T-helper 1 cell treated with Interleukin-12 subunit alpha and Interleukin-12 subunit beta and Interleukin-4 antibody, amounts not matched to agents 30 μg/mL and 1 μg/mL, for 36 hours (primary cell): Measurements from ENCODE around the gene BRME1.
"Not testable (repeated sequence)": the region's sequence is repeated elsewhere in the genome, so short reads cannot be mapped to it uniquely, and the experiment has no call there.

Source experiments
- H3K27ac Mint-ChIP-seq: one replicate; pipeline ENCODE4 v1.8.0; 2021; ENCODE audit warnings: mild to moderate bottlenecking, mixed read lengths
- H3K27me3 Mint-ChIP-seq: one replicate; pipeline ENCODE4 v1.8.0; 2021; ENCODE audit warnings: low read depth, mixed read lengths
- H3K36me3 Mint-ChIP-seq: one replicate; pipeline ENCODE4 v1.8.0; 2021; ENCODE audit warnings: low read depth, mixed read lengths
- H3K4me1 Mint-ChIP-seq: one replicate; pipeline ENCODE4 v1.8.0; 2021; ENCODE audit warnings: low read depth, mixed read lengths
- H3K4me3 Mint-ChIP-seq: one replicate; pipeline ENCODE4 v1.8.0; 2021; ENCODE audit warnings: mild to moderate bottlenecking, moderate library complexity, mixed read lengths
- H3K9me3 Mint-ChIP-seq: one replicate; pipeline ENCODE4 v1.8.0; 2021; ENCODE audit warnings: mixed read lengths

Gene BRME1

GRCh38 chr19:13932911-13933393, 27.0 kb upstream of the BRME1 start:
- H3K36me3 Mint-ChIP-seq = peaks cover 4% of the 10 kb centered on the region
- H3K4me1 Mint-ChIP-seq = peaks cover 2% of the 10 kb centered on the region
- no peaks in the 10 kb centered on the region for H3K9me3 Mint-ChIP-seq
- peaks cover 4% of the 10 kb centered on the region for H3K27me3 Mint-ChIP-seq
- no peak overlapping the region for H3K27ac Mint-ChIP-seq
- H3K4me3 Mint-ChIP-seq = no peak overlapping the region

GRCh38 chr19:13932149-13932637, 26.3 kb upstream of the BRME1 start:
- Mint-ChIP-seq H3K27me3 (no peaks in the 10 kb centered on the region), H3K36me3 (peaks cover 6% of the 10 kb centered on the region), H3K4me1 (no peaks in the 10 kb centered on the region), H3K9me3 (no peaks in the 10 kb centered on the region), H3K27ac (no peak overlapping the region), H3K4me3 (no peak overlapping the region)

GRCh38 chr19:13931391-13932148, 25.7 kb upstream of the BRME1 start:
- Mint-ChIP-seq H3K9me3 (no peaks in the 10 kb centered on the region), H3K27ac (no peak overlapping the region), H3K4me1 (no peaks in the 10 kb centered on the region), H3K36me3 (peaks cover 10% of the 10 kb centered on the region), H3K4me3 (no peak overlapping the region), H3K27me3 (no peaks in the 10 kb centered on the region)

GRCh38 chr19:13930402-13930801, 24.5 kb upstream of the BRME1 start:
- no peaks in the 10 kb centered on the region for H3K4me1 Mint-ChIP-seq
- H3K9me3 Mint-ChIP-seq = no peaks in the 10 kb centered on the region

GRCh38 chr19:13929956-13930355, 24.0 kb upstream of the BRME1 start:
- no peaks in the 10 kb centered on the region for H3K9me3 Mint-ChIP-seq
- peaks cover 13% of the 10 kb centered on the region for H3K36me3 Mint-ChIP-seq
- H3K27me3 Mint-ChIP-seq = no peaks in the 10 kb centered on the region
- H3K4me3 Mint-ChIP-seq = no peak overlapping the region
- H3K27ac Mint-ChIP-seq = no peak overlapping the region
- H3K4me1 Mint-ChIP-seq = no peaks in the 10 kb centered on the region

More at GRCh38 chr19:13930402-13930801, 24.5 kb upstream of the BRME1 start:
- no peak overlapping the region for H3K4me3 Mint-ChIP-seq
- no peaks in the 10 kb centered on the region for H3K27me3 Mint-ChIP-seq
- H3K27ac Mint-ChIP-seq = no peak overlapping the region
- H3K36me3 Mint-ChIP-seq = peaks cover 11% of the 10 kb centered on the region

GRCh38 chr19:13929340-13929739, 23.4 kb upstream of the BRME1 start:
- no peaks in the 10 kb centered on the region for H3K27me3 Mint-ChIP-seq
- no peak overlapping the region for H3K27ac Mint-ChIP-seq
- no peak overlapping the region for H3K4me3 Mint-ChIP-seq
- no peaks in the 10 kb centered on the region for H3K9me3 Mint-ChIP-seq
- H3K4me1 Mint-ChIP-seq = no peaks in the 10 kb centered on the region
- peaks cover 15% of the 10 kb centered on the region for H3K36me3 Mint-ChIP-seq

GRCh38 chr19:13926715-13927114, 20.8 kb upstream of the BRME1 start:
- Mint-ChIP-seq H3K4me3 (no peak overlapping the region), H3K36me3 (peaks cover 28% of the 10 kb centered on the region), H3K4me1 (no peaks in the 10 kb centered on the region), H3K9me3 (no peaks in the 10 kb centered on the region), H3K27me3 (no peaks in the 10 kb centered on the region), H3K27ac (no peak overlapping the region)

GRCh38 chr19:13926010-13926409, 20.1 kb upstream of the BRME1 start:
- peaks cover 3% of the 10 kb centered on the region for H3K9me3 Mint-ChIP-seq
- no peaks in the 10 kb centered on the region for H3K27me3 Mint-ChIP-seq
- H3K4me3 Mint-ChIP-seq = no peak overlapping the region
- H3K36me3 Mint-ChIP-seq = peaks cover 35% of the 10 kb centered on the region
- no peaks in the 10 kb centered on the region for H3K4me1 Mint-ChIP-seq
- no peak overlapping the region for H3K27ac Mint-ChIP-seq

- H3K27ac Mint-ChIP-seq = no peak overlapping the region
These were observed 17.5 kb upstream of the BRME1 start for GRCh38 chr19:13923194-13923987.

GRCh38 chr19:13922118-13922517, 16.2 kb upstream of the BRME1 start:
- H3K9me3 Mint-ChIP-seq, H3K27ac Mint-ChIP-seq, H3K27me3 Mint-ChIP-seq, H3K4me3 Mint-ChIP-seq, H3K4me1 Mint-ChIP-seq: not testable (repeated sequence)
- H3K36me3 Mint-ChIP-seq = peaks cover 44% of the 10 kb centered on the region

More at GRCh38 chr19:13923194-13923987, 17.5 kb upstream of the BRME1 start:
- Mint-ChIP-seq H3K36me3 (peaks cover 49% of the 10 kb centered on the region), H3K27me3 (no peaks in the 10 kb centered on the region), H3K4me1 (no peaks in the 10 kb centered on the region), H3K4me3 (no peak overlapping the region), H3K9me3 (peaks cover 6% of the 10 kb centered on the region)

GRCh38 chr19:13920940-13921747, 15.2 kb upstream of the BRME1 start:
- peaks cover 6% of the 10 kb centered on the region for H3K9me3 Mint-ChIP-seq
- no peak overlapping the region for H3K4me3 Mint-ChIP-seq
- no peaks in the 10 kb centered on the region for H3K27me3 Mint-ChIP-seq
- H3K4me1 Mint-ChIP-seq = no peaks in the 10 kb centered on the region
- peak overlapping the region; percentile 27 for H3K27ac Mint-ChIP-seq
- peaks cover 39% of the 10 kb centered on the region for H3K36me3 Mint-ChIP-seq

- H3K9me3 Mint-ChIP-seq = peaks cover 6% of the 10 kb centered on the region
- no peaks in the 10 kb centered on the region for H3K27me3 Mint-ChIP-seq
- H3K4me3 Mint-ChIP-seq = no peak overlapping the region
- no peak overlapping the region for H3K27ac Mint-ChIP-seq
- H3K4me1 Mint-ChIP-seq = no peaks in the 10 kb centered on the region
- peaks cover 42% of the 10 kb centered on the region for H3K36me3 Mint-ChIP-seq
These were observed 14.6 kb upstream of the BRME1 start for GRCh38 chr19:13920524-13920923.

- peaks cover 6% of the 10 kb centered on the region for H3K9me3 Mint-ChIP-seq
- no peak overlapping the region for H3K27ac Mint-ChIP-seq
- H3K27me3 Mint-ChIP-seq = no peaks in the 10 kb centered on the region
- no peaks in the 10 kb centered on the region for H3K4me1 Mint-ChIP-seq
- H3K36me3 Mint-ChIP-seq = peaks cover 39% of the 10 kb centered on the region
- no peak overlapping the region for H3K4me3 Mint-ChIP-seq
These were observed 13.0 kb upstream of the BRME1 start for GRCh38 chr19:13918726-13919411.
